HepG2 (cell line): ENCODE results near the gene OGFOD3. TPM values are rescaled to one million over a fixed set of nuclear protein-coding genes. Genes with fewer than 3 reads are reported as not detected.

Experiments
- ATAC-seq: fragments of 200-7000 bp; cut with Tn5 transposase; 3 replicates; pipeline ENCODE4 v1.9.1; 2020; ENCODE audit warnings: mild to moderate bottlenecking, moderate library complexity
- BruUV-seq: library from RNA; stranded (reverse); fragments of 400-500 nt; replicated peaks from 2 replicates; lab custom pipeline; 2021; lab: Mats Ljungman, UMichigan
- CTCF ChIA-PET: fragments of 300-600 bp; formaldehyde crosslinking; extraction: SDS; loops from one replicate; lab custom pipeline; 2021; ENCODE audit warnings: low total read pairs, inconsistent platforms, low intra/inter-chr PET ratio; lab: Yijun Ruan, JAX
- POLR2A ChIA-PET: fragments of 350-600 bp; sonication (Branson Sonifier 250); formaldehyde crosslinking; loops from one replicate; lab custom pipeline; 2020; ENCODE audit warnings: antibody characterized with exemption, inconsistent platforms; lab: Yijun Ruan, JAX
- DNase-seq: peaks from one replicate; pipeline ENCODE4 v3.0.0-alpha.2; 2015; ENCODE audit warnings: low spot score
- FAIRE-seq: peaks from 3 replicates; lab custom pipeline; 2011; peaks lifted over from hg19 to GRCh38; lab: Jason Lieb, UNC
- H2AFZ ChIP-seq: one replicate; pipeline ENCODE4 v1.6.1; 2011; ENCODE audit warnings: low read length, inconsistent platforms
- H3K27ac ChIP-seq: fragments of 300-600 bp; 3 replicates; pipeline ENCODE4 v1.8.0; 2011; ENCODE audit warnings: mixed run types, mild to moderate bottlenecking, mixed read lengths, low read length, inconsistent platforms; ENCODE audit not compliant: insufficient read depth; ENCODE audit errors: extremely low read length
- H3K27me3 ChIP-seq, 2 experiments: fragments of 200-600 bp in 1 of 2; 2 replicates in 1 of 2; 3 replicates in 1 of 2; pipeline versions ENCODE4 v1.6.0 to v1.8.0; 2011; ENCODE audit warnings: low read length in 2 of 2, mild to moderate bottlenecking in 2 of 2, moderate library complexity in 2 of 2, inconsistent platforms in 1 of 2; ENCODE audit not compliant: insufficient read depth in 2 of 2, control insufficient read depth in 1 of 2
- H3K36me3 ChIP-seq, 2 experiments: fragments of 200-600 bp in 1 of 2; replicated peaks in 1 of 2; 2 replicates in 1 of 2; 3 replicates in 1 of 2; pipeline versions ENCODE4 v1.5.1 to v1.8.0; 2011; ENCODE audit warnings: low read length in 2 of 2, inconsistent platforms in 1 of 2; ENCODE audit not compliant: insufficient read depth in 2 of 2, control insufficient read depth in 1 of 2
- H3K4me1 ChIP-seq: 2 replicates; pipeline ENCODE4 v1.5.1; 2012; ENCODE audit warnings: low read length, inconsistent platforms; ENCODE audit not compliant: insufficient read depth
- H3K4me2 ChIP-seq: 2 replicates; pipeline ENCODE4 v1.6.0; 2011; ENCODE audit warnings: low read depth, low read length, inconsistent platforms
- H3K4me3 ChIP-seq, 3 experiments: fragments of 200-600 bp in 1 of 3; sonication (generic), shearing (Covaris generic) in 1 of 3; replicated peaks in 1 of 3; 2 replicates each; pipeline ENCODE4 v1.5.1; 2011 to 2016; ENCODE audit warnings: low read length in 3 of 3, inconsistent platforms in 2 of 3, low read depth in 2 of 3, mild to moderate bottlenecking in 2 of 3, control low read depth in 1 of 3, mixed read lengths in 1 of 3; ENCODE audit not compliant: insufficient read depth in 1 of 3
- H3K79me2 ChIP-seq: one replicate; pipeline ENCODE4 v1.6.1; 2011; ENCODE audit warnings: low read length, inconsistent platforms; ENCODE audit not compliant: insufficient read depth
- H3K9ac ChIP-seq: 2 replicates; pipeline ENCODE4 v1.6.0; 2011; ENCODE audit warnings: mild to moderate bottlenecking, low read depth, low read length, inconsistent platforms; ENCODE audit not compliant: insufficient read depth
- H3K9me3 ChIP-seq: 2 replicates; pipeline ENCODE4 v1.5.1; 2012; ENCODE audit warnings: mild to moderate bottlenecking, low read length
- H4K20me1 ChIP-seq: 2 replicates; pipeline ENCODE4 v1.6.0; 2011; ENCODE audit warnings: inconsistent platforms, mild to moderate bottlenecking, low read length, moderate library complexity; ENCODE audit not compliant: insufficient read depth
- ATF1 ChIP-seq: IDR thresholded peaks from 2 replicates; pipeline ENCODE4 v1.6.1; 2016; ENCODE audit warnings: mild to moderate bottlenecking, control low read depth
- CBX5 ChIP-seq: sonication (generic); formaldehyde crosslinking; IDR thresholded peaks from 2 replicates; pipeline ENCODE4 v1.4.0; 2020; ENCODE audit warnings: missing genetic modification reagents, borderline replicate concordance
- CERS6 ChIP-seq: sonication (generic); formaldehyde crosslinking; IDR thresholded peaks from 2 replicates; pipeline ENCODE4 v1.5.0; 2020; ENCODE audit warnings: missing genetic modification reagents
- HIC2 ChIP-seq: sonication (generic); formaldehyde crosslinking; IDR thresholded peaks from 2 replicates; pipeline ENCODE4 v1.9.0; 2022; ENCODE audit warnings: low read depth, missing genetic modification reagents
- ISL2 ChIP-seq: sonication (generic); formaldehyde crosslinking; IDR thresholded peaks from 2 replicates; pipeline ENCODE4 v1.5.0; 2020; ENCODE audit warnings: missing genetic modification reagents
- MNT ChIP-seq: fragments of 450-650 bp; IDR thresholded peaks from 2 replicates; pipeline ENCODE4 v1.6.1; 2016
- MTA1 ChIP-seq: sonication (generic); formaldehyde crosslinking; IDR thresholded peaks from 2 replicates; pipeline ENCODE4 v1.4.0; 2020; ENCODE audit warnings: missing genetic modification reagents, mild to moderate bottlenecking, borderline replicate concordance
- NFE2L1 ChIP-seq: sonication (generic); formaldehyde crosslinking; IDR thresholded peaks from 2 replicates; pipeline ENCODE4 v1.4.0; 2020; ENCODE audit warnings: missing genetic modification reagents, mild to moderate bottlenecking, borderline replicate concordance
- RAD21 ChIP-seq: fragments of 450-650 bp; formaldehyde crosslinking; IDR thresholded peaks from 2 replicates; pipeline ENCODE4 v1.5.0; 2020; ENCODE audit warnings: mild to moderate bottlenecking
- RORA ChIP-seq: sonication (generic); formaldehyde crosslinking; IDR thresholded peaks from 2 replicates; pipeline ENCODE4 v1.5.0; 2020; ENCODE audit warnings: mild to moderate bottlenecking, missing genetic modification reagents, moderate library complexity
- TOE1 ChIP-seq: sonication (generic); formaldehyde crosslinking; IDR thresholded peaks from 2 replicates; pipeline ENCODE4 v1.4.0; 2020; ENCODE audit warnings: mild to moderate bottlenecking, missing genetic modification reagents
- TSC22D2 ChIP-seq: sonication (generic); formaldehyde crosslinking; IDR thresholded peaks from 2 replicates; pipeline ENCODE4 v1.5.1; 2020; ENCODE audit warnings: missing genetic modification reagents, mild to moderate bottlenecking, borderline replicate concordance
- ZFAT ChIP-seq: sonication (generic); formaldehyde crosslinking; conservative IDR thresholded peaks from 2 replicates; pipeline ENCODE4 v1.8.1; 2023; ENCODE audit warnings: missing genetic modification reagents, inconsistent platforms
- ZNF101 ChIP-seq: sonication (generic); formaldehyde crosslinking; IDR thresholded peaks from 2 replicates; pipeline ENCODE4 v1.4.0; 2020; ENCODE audit warnings: mild to moderate bottlenecking, low read depth, missing genetic modification reagents, borderline replicate concordance
- ZNF230 ChIP-seq: sonication (generic); formaldehyde crosslinking; IDR thresholded peaks from 2 replicates; pipeline ENCODE4 v1.4.0; 2020; ENCODE audit warnings: mild to moderate bottlenecking, missing genetic modification reagents
- ZNF232 ChIP-seq: sonication (generic); formaldehyde crosslinking; IDR thresholded peaks from 2 replicates; pipeline ENCODE4 v1.4.0; 2020; ENCODE audit warnings: missing genetic modification reagents, borderline replicate concordance
- ZNF670 ChIP-seq: sonication (generic); formaldehyde crosslinking; IDR thresholded peaks from 2 replicates; pipeline ENCODE4 v1.8.0; 2022; ENCODE audit warnings: mild to moderate bottlenecking, missing genetic modification reagents, borderline replicate concordance
- ZNF746 ChIP-seq: sonication (generic); formaldehyde crosslinking; IDR thresholded peaks from 2 replicates; pipeline ENCODE4 v1.8.0; 2022; ENCODE audit warnings: mild to moderate bottlenecking, missing genetic modification reagents
- ZNF768 ChIP-seq: sonication (generic); formaldehyde crosslinking; IDR thresholded peaks from 2 replicates; pipeline ENCODE4 v1.4.0; 2020; ENCODE audit warnings: missing genetic modification reagents
- WGBS: methylation state at CpG from one replicate; pipeline ENCODE4 v1.1.6; 2017; ENCODE audit warnings: low lambda C conversion rate; 5-methylcytosine and 5-hydroxymethylcytosine counted together
- in situ Hi-C: cut with HindIII; loops from 2 replicates; pipeline ENCODE4 v1.10.0; 2017; ENCODE audit warnings: low pct_unique_long_range_greater_than_20kb; ENCODE audit not compliant: extremely low pct_ligation_motif_present
- intact Hi-C: fragments of 100-400 bp; cut with micrococcal nuclease; formaldehyde crosslinking; loops from one replicate; pipeline ENCODE4 v1.10.0; 2022; ENCODE audit not compliant: unreplicated experiment
- polyA plus RNA-seq, 8 experiments: library from polyadenylated mRNA; depleted of rRNA in 3 of 8; stranded (reverse) in 7 of 8; unstranded in 1 of 8; fragments of >200 nt; fragmentation: Illumina TruSeq in 4 of 8; extraction: Trizol in 4 of 8; gene quantifications; 2 replicates each; pipeline versions ENCODE4 v1.2.1 to v1.2.3, GENCODE V29; 2011 to 2016; ENCODE audit warnings: low read depth in 4 of 8, missing spikeins in 1 of 8, mixed read lengths in 1 of 8; ENCODE audit not compliant: insufficient read depth in 1 of 8
- total RNA-seq, 5 experiments: library from RNA; depleted of rRNA; stranded (reverse); fragments of >200 nt; fragmentation: Illumina TruSeq; extraction: Trizol; gene quantifications; 2 replicates each; pipeline ENCODE4 v1.2.3, GENCODE V29; 2016; ENCODE audit warnings: low read depth in 1 of 5

The OGFOD3 gene
- total and polyA plus RNA-seq, 2 of the 13 experiments (the other 11 are each of a cell fraction or from before 2014, with no cell fraction given) = 40.0 to 42.1 TPM

GRCh38 chr17:82351713-82352488, 66.5 kb downstream of the OGFOD3 start:
- intact Hi-C loops (loop anchor here (1.0 to 5.0 kb wide), 5 partner anchors 35 to 200 kb away; no protein-coding TSS in a partner anchor), in situ Hi-C loops (loop anchor here (5.0 to 10.0 kb wide), 3 partner anchors 35 to 203 kb away; no protein-coding TSS in a partner anchor)
- peak overlapping the region; percentile 87 for H3K4me2 ChIP-seq
- H3K36me3 ChIP-seq = no peaks in the 10 kb centered on the region
- ATAC-seq = peak; percentile 81
- no TSS peak for BruUV-seq
- peak overlapping the region; percentile 25 for H3K9ac ChIP-seq
- FAIRE-seq = peak; percentile 78
- no peaks in the 10 kb centered on the region for H3K79me2 ChIP-seq
- H3K4me3 ChIP-seq = peak overlapping the region; percentile 23 to 69 (median 27); a peak in 4 of 6 replicates
- no peak overlapping the region for H2AFZ ChIP-seq
- H3K27ac ChIP-seq = peak overlapping the region; percentile 4
- H3K27me3 ChIP-seq = no peaks in the 10 kb centered on the region
- 46% methylated on average over 15 of the region's 26 CpGs for WGBS
- ChIA-PET POLR2A (interaction anchor here (0.7 to 2.4 kb wide), 8 partner anchors 13 to 59 kb away, joined by 3 to 11 read pairs (median 6); no protein-coding TSS in a partner anchor), CTCF (interaction anchor here (0.8 to 5.1 kb wide), 8 partner anchors 21 to 202 kb away, joined by 3 to 41 read pairs (median 4); no protein-coding TSS in a partner anchor)
- peak; percentile 89 for DNase-seq
- peaks cover 94% of the 10 kb centered on the region for H3K4me1 ChIP-seq
- H3K9me3 ChIP-seq = no peaks in the 10 kb centered on the region
- no peaks in the 10 kb centered on the region for H4K20me1 ChIP-seq
- TF ChIP-seq ZNF768 (CRISPR knock-in tag) = peak; percentile 75; the same call in 1 of the 2 replicates
- TF ChIP-seq MNT = no peak
- no peak for TF ChIP-seq ATF1 (CRISPR knock-in tag)
- TF ChIP-seq TSC22D2 (CRISPR knock-in tag) = peak; percentile 38; the same call in 1 of the 2 replicates
- TF ChIP-seq ISL2 = peak; percentile 49
- TF ChIP-seq CERS6 (CRISPR knock-in tag) = no peak
- TF ChIP-seq ZNF670 = peak; percentile 86; the same call in 1 of the 2 replicates
- no peak for TF ChIP-seq RORA (CRISPR knock-in tag)
- TF ChIP-seq RAD21 (CRISPR knock-in tag) = peak; percentile 99
- TF ChIP-seq MTA1 (CRISPR knock-in tag) = peak; percentile 75; the same call in 1 of the 2 replicates
- TF ChIP-seq ZNF101 (CRISPR knock-in tag) = no peak
- TF ChIP-seq ZNF232 = peak; percentile 54; the same call in 1 of the 2 replicates
- TF ChIP-seq TOE1 (CRISPR knock-in tag) = no peak
- 0 out of 2 replicates have a peak, but pooled peaks have one; percentile 32 for TF ChIP-seq ZNF230 (CRISPR knock-in tag)
- peak; percentile 86; the same call in 1 of the 2 replicates for TF ChIP-seq HIC2 (CRISPR knock-in tag)
- 0 out of 2 replicates have a peak, but pooled peaks have one; percentile 3 for TF ChIP-seq NFE2L1 (CRISPR knock-in tag)
- no peak for TF ChIP-seq ZFAT (CRISPR knock-in tag)
- peak; percentile 55; the same call in 1 of the 2 replicates for TF ChIP-seq ZNF746 (CRISPR knock-in tag)
- TF ChIP-seq CBX5 (CRISPR knock-in tag) = peak; percentile 18; the same call in 1 of the 2 replicates
